ENCODE results near the gene ARHGAP45. TPM values are rescaled to one million over a fixed set of nuclear protein-coding genes. Genes with fewer than 3 reads are reported as not detected.

ARHGAP45 gene
- total RNA-seq, 2 experiments from 2014 or later: 123 to 136 TPM

- DNase-seq: no peak
- CTCF ChIA-PET: no interaction called here
- no peak overlapping the region for H3K27ac Mint-ChIP-seq
- H3K36me3 Mint-ChIP-seq (ENCODE audit: low read depth): peaks cover 20% of the 10 kb centered on the region
- no peaks in the 10 kb centered on the region for H3K9me3 Mint-ChIP-seq
- intact Hi-C loops (cut with micrococcal nuclease): loop anchor here (2.0 kb wide), 1 partner anchor 53 kb away; the partner anchor contains the start of gene POLR2E
- H3K27me3 Mint-ChIP-seq (ENCODE audit: low read depth): no peaks in the 10 kb centered on the region
- peak overlapping the region; percentile 94 for H3K4me3 Mint-ChIP-seq
- peaks cover 40% of the 10 kb centered on the region for H3K4me1 Mint-ChIP-seq (ENCODE audit: low read depth)
Measured at GRCh38 chr19:1041272-1041834, 25.6 kb upstream of the ARHGAP45 start.

- Mint-ChIP-seq H3K4me3 (no peak overlapping the region), H3K27me3 (ENCODE audit: low read depth) (no peaks in the 10 kb centered on the region), H3K27ac (no peak overlapping the region), H3K36me3 (ENCODE audit: low read depth) (peaks cover 14% of the 10 kb centered on the region), H3K4me1 (ENCODE audit: low read depth) (peaks cover 40% of the 10 kb centered on the region), H3K9me3 (no peaks in the 10 kb centered on the region)
- intact Hi-C loops (cut with micrococcal nuclease): loop anchor here (2.0 kb wide), 1 partner anchor 53 kb away; the partner anchor contains the start of gene POLR2E
- no peak for DNase-seq
- CTCF ChIA-PET: no interaction called here
Measured at GRCh38 chr19:1041835-1042685, 24.9 kb upstream of the ARHGAP45 start.

GRCh38 chr19:1042689-1043511 is 24.1 kb upstream of the ARHGAP45 start:
- intact Hi-C loops (cut with micrococcal nuclease): no loop called here
- Mint-ChIP-seq H3K27me3 (ENCODE audit: low read depth) (no peaks in the 10 kb centered on the region), H3K9me3 (no peaks in the 10 kb centered on the region), H3K27ac (no peak overlapping the region), H3K4me1 (ENCODE audit: low read depth) (peaks cover 34% of the 10 kb centered on the region), H3K36me3 (ENCODE audit: low read depth) (peaks cover 9% of the 10 kb centered on the region), H3K4me3 (no peak overlapping the region)
- DNase-seq: no peak
- CTCF ChIA-PET: no interaction called here

GRCh38 chr19:1045247-1045603 is 21.7 kb upstream of the ARHGAP45 start:
- Mint-ChIP-seq H3K4me1 (ENCODE audit: low read depth) (peaks cover 15% of the 10 kb centered on the region), H3K36me3 (ENCODE audit: low read depth) (peaks cover 2% of the 10 kb centered on the region), H3K9me3 (no peaks in the 10 kb centered on the region), H3K4me3 (no peak overlapping the region), H3K27ac (no peak overlapping the region), H3K27me3 (ENCODE audit: low read depth) (no peaks in the 10 kb centered on the region)
- peak; percentile 71 for DNase-seq
- CTCF ChIA-PET: no interaction called here
- intact Hi-C loops (cut with micrococcal nuclease): no loop called here

GRCh38 chr19:1046117-1046626 is 20.8 kb upstream of the ARHGAP45 start:
- H3K4me1 Mint-ChIP-seq (ENCODE audit: low read depth): peaks cover 9% of the 10 kb centered on the region
- no peak overlapping the region for H3K4me3 Mint-ChIP-seq
- DNase-seq: no peak
- no peaks in the 10 kb centered on the region for H3K27me3 Mint-ChIP-seq (ENCODE audit: low read depth)
- H3K36me3 Mint-ChIP-seq (ENCODE audit: low read depth): peaks cover 2% of the 10 kb centered on the region
- CTCF ChIA-PET: interaction anchor here (0.6 kb wide), 1 partner anchor 18 kb away, joined by 3 read pairs; no protein-coding TSS in a partner anchor
- no peak overlapping the region for H3K27ac Mint-ChIP-seq
- H3K9me3 Mint-ChIP-seq: no peaks in the 10 kb centered on the region
- intact Hi-C loops (cut with micrococcal nuclease): no loop called here

GRCh38 chr19:1046836-1047695 is 19.9 kb upstream of the ARHGAP45 start:
- CTCF ChIA-PET: no interaction called here
- intact Hi-C loops (cut with micrococcal nuclease): no loop called here
- Mint-ChIP-seq H3K4me3 (no peak overlapping the region), H3K36me3 (ENCODE audit: low read depth) (peaks cover 2% of the 10 kb centered on the region), H3K27me3 (ENCODE audit: low read depth) (no peaks in the 10 kb centered on the region), H3K27ac (no peak overlapping the region), H3K4me1 (ENCODE audit: low read depth) (peaks cover 8% of the 10 kb centered on the region), H3K9me3 (no peaks in the 10 kb centered on the region)
- DNase-seq: no peak

- Mint-ChIP-seq H3K36me3 (ENCODE audit: low read depth) (peaks cover 2% of the 10 kb centered on the region), H3K4me1 (ENCODE audit: low read depth) (peaks cover 5% of the 10 kb centered on the region), H3K9me3 (no peaks in the 10 kb centered on the region), H3K27ac (no peak overlapping the region), H3K27me3 (ENCODE audit: low read depth) (no peaks in the 10 kb centered on the region), H3K4me3 (no peak overlapping the region)
- intact Hi-C loops (cut with micrococcal nuclease): no loop called here
- CTCF ChIA-PET: no interaction called here
- DNase-seq: no peak
Measured at GRCh38 chr19:1047696-1048147, 19.2 kb upstream of the ARHGAP45 start.

- Mint-ChIP-seq H3K36me3 (ENCODE audit: low read depth) (peaks cover 2% of the 10 kb centered on the region), H3K4me3 (no peak overlapping the region), H3K9me3 (no peaks in the 10 kb centered on the region), H3K4me1 (ENCODE audit: low read depth) (peaks cover 5% of the 10 kb centered on the region), H3K27ac (no peak overlapping the region), H3K27me3 (ENCODE audit: low read depth) (no peaks in the 10 kb centered on the region)
- no peak for DNase-seq
- intact Hi-C loops (cut with micrococcal nuclease): no loop called here
- CTCF ChIA-PET: interaction anchor here (0.6 to 0.7 kb wide), 3 partner anchors 9 to 333 kb away, joined by 3 to 4 read pairs (median 3); no protein-coding TSS in a partner anchor
Measured at GRCh38 chr19:1049106-1049505, 17.9 kb upstream of the ARHGAP45 start.

- no peak for DNase-seq
- CTCF ChIA-PET: no interaction called here
- H3K4me1 Mint-ChIP-seq (ENCODE audit: low read depth): peaks cover 5% of the 10 kb centered on the region
- H3K4me3 Mint-ChIP-seq: no peak overlapping the region
- no peaks in the 10 kb centered on the region for H3K9me3 Mint-ChIP-seq
- H3K27ac Mint-ChIP-seq: no peak overlapping the region
- peaks cover 2% of the 10 kb centered on the region for H3K36me3 Mint-ChIP-seq (ENCODE audit: low read depth)
- intact Hi-C loops (cut with micrococcal nuclease): no loop called here
- H3K27me3 Mint-ChIP-seq (ENCODE audit: low read depth): no peaks in the 10 kb centered on the region
Measured at GRCh38 chr19:1049800-1050199, 17.2 kb upstream of the ARHGAP45 start.

GRCh38 chr19:1050989-1051788 is 15.8 kb upstream of the ARHGAP45 start:
- intact Hi-C loops (cut with micrococcal nuclease): no loop called here
- no peaks in the 10 kb centered on the region for H3K27me3 Mint-ChIP-seq (ENCODE audit: low read depth)
- no peak for DNase-seq
- CTCF ChIA-PET: no interaction called here
- H3K36me3 Mint-ChIP-seq (ENCODE audit: low read depth): peaks cover 3% of the 10 kb centered on the region
- peaks cover 3% of the 10 kb centered on the region for H3K4me1 Mint-ChIP-seq (ENCODE audit: low read depth)
- H3K9me3 Mint-ChIP-seq: no peaks in the 10 kb centered on the region
- H3K4me3 Mint-ChIP-seq: no peak overlapping the region
- peak overlapping the region; percentile 46 for H3K27ac Mint-ChIP-seq

GRCh38 chr19:1051791-1052190 is 15.2 kb upstream of the ARHGAP45 start:
- H3K36me3 Mint-ChIP-seq (ENCODE audit: low read depth): peaks cover 9% of the 10 kb centered on the region
- no peak for DNase-seq
- H3K27ac Mint-ChIP-seq: peak overlapping the region; percentile 46
- no peak overlapping the region for H3K4me3 Mint-ChIP-seq
- intact Hi-C loops (cut with micrococcal nuclease): no loop called here
- H3K27me3 Mint-ChIP-seq (ENCODE audit: low read depth): no peaks in the 10 kb centered on the region
- peaks cover 6% of the 10 kb centered on the region for H3K4me1 Mint-ChIP-seq (ENCODE audit: low read depth)
- H3K9me3 Mint-ChIP-seq: no peaks in the 10 kb centered on the region
- CTCF ChIA-PET: no interaction called here

All from activated naive CD4-positive, alpha-beta T cell treated with anti-CD3 and anti-CD28 coated beads for 36 hours (primary cell).